ENCODE measurements around the gene SERPINI2.
"Not testable (repeated sequence)": the region's sequence is repeated elsewhere in the genome, so short reads cannot be mapped to it uniquely, and the experiment has no call there.

SERPINI2 gene

GRCh38 chr3:167445491-167445890, 28.4 kb downstream of the SERPINI2 start:
- DNase-seq: no peak

GRCh38 chr3:167441256-167441655, 32.6 kb downstream of the SERPINI2 start:
- no peak for DNase-seq

- DNase-seq: no peak
Measured at GRCh38 chr3:167437428-167438139, 36.3 kb downstream of the SERPINI2 start.

- not testable (repeated sequence) for DNase-seq
Measured at GRCh38 chr3:167426962-167427361, 46.9 kb downstream of the SERPINI2 start.

- not testable (repeated sequence) for DNase-seq
Measured at GRCh38 chr3:167422396-167422795, 51.4 kb downstream of the SERPINI2 start.

- no peak for DNase-seq
Measured at GRCh38 chr3:167409611-167410010, 64.2 kb downstream of the SERPINI2 start.

- peak; percentile 49 for DNase-seq
Measured at GRCh38 chr3:167406876-167407492, 66.9 kb downstream of the SERPINI2 start.

- DNase-seq: no peak
Measured at GRCh38 chr3:167397826-167398225, 76.0 kb downstream of the SERPINI2 start.

GRCh38 chr3:167396075-167396474, 77.8 kb downstream of the SERPINI2 start:
- DNase-seq: no peak

GRCh38 chr3:167394003-167394402, 79.8 kb downstream of the SERPINI2 start:
- DNase-seq: peak; percentile 4

All from hematopoietic multipotent progenitor cell treated with erythropoietin and hydrocortisone succinate and interleukin-3 and kit ligand, for 8 days (in vitro differentiated cells).